Dermis lymphatic vessel endothelial cell (primary cell): Measurements from ENCODE around the gene ARFIP2. TPM values are rescaled to one million over a fixed set of nuclear protein-coding genes. Genes with fewer than 3 reads are reported as not detected.

ENCODE experiments used
- total RNA-seq: library from RNA; depleted of rRNA; stranded (reverse); fragments of >200 nt; gene quantifications from 2 replicates; pipeline ENCODE4 v1.2.1, GENCODE V29; 2014

ARFIP2 gene, protein sequence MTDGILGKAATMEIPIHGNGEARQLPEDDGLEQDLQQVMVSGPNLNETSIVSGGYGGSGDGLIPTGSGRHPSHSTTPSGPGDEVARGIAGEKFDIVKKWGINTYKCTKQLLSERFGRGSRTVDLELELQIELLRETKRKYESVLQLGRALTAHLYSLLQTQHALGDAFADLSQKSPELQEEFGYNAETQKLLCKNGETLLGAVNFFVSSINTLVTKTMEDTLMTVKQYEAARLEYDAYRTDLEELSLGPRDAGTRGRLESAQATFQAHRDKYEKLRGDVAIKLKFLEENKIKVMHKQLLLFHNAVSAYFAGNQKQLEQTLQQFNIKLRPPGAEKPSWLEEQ
- 33.2 and 37.0 TPM in 2 replicates for total RNA-seq

DNA sequence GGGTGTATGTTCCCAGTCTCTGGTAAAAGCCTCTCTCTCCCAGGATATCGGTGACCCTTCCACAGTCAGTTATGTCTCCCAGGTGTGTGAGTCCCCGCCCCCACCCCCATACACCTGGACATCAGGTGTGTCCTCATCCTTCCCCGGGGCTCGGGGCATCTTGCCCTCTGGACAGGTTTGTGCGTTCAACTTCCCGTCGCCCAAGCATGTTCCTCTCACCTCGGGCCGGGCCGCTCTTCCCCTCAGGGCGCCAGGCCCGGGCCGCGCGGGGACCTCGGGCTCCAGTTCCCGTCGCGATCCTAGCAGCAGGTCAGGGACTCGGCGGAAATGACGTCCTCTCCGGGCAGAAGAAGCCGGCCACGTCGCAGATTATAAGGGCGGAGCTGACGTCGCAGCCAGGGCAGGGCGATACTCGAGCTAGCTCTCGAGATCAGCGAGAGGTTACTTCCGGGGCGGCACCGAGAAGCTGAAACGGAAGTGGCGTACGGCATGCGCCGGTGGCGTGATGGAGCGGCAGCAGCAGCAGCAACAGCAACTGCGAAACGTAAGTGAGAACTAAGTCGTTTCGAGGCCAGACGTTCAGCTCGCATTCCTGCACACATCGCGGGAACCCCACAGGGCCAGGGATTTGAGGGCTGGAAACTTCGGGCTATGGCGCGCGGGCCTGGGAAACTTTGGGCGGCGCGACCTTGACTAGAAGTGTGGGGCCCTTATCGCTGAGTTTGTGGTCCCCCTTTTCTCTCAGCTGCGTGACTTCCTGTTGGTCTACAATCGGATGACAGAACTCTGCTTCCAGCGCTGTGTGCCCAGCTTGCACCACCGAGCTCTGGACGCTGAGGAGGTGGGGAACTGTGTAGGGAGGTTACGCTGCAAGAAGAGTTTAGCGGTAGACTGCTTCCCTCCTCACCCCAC is at the start of gene ARFIP2, which contains the start of gene TIMM10B:
Gene ARFIP2, minus strand, starts transcription at position 320 of the 912 bp plus-strand sequence. CDS start 910 bp downstream, outside the sequence.
Gene TIMM10B, plus strand, starts transcription at position 490 of the 912 bp plus-strand sequence. Its CDS starts 16 bp downstream, at position 506.

DNA sequence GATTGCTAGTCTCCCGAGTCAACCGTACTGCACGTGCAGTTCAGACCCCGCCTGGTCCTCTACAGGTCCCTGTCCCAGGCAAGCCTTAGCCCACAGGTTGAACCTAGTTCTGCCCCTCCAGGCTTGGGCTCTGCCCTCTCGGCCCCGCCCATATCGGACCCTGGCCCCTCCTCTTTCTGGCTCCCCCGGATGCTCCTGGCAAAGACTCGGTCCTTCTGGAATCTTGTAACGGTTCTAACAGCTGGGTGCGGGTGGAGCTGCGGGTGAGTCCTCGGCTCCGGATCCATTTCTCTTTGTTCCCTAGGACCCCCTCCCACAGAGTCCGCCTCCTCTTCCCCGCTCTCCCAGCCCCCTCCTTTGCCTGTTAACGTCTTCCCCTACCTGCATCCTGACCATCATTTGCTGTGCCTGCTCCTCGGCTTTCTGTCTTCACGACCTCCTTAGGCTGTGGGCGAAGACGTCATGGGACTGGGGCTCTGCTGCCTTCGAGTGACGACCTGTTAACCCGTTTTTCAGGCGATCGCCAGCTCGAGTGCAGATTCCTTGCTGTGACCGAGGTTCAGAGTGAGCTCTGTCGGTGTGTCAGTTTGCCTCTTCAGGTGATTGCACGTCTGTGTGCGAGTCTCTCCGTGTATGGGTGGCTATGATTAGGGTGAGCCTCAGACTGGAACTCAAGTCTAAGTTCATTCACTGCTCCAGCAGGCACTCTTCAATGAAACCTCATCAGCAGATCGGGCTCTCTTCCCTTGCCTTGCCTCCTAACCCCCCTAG is 16.1 kb upstream of the ARFIP2 start, which contains the start of gene DNHD1:
Gene DNHD1, plus strand, starts transcription at position 212 of the 771 bp plus-strand sequence. CDS start 936 bp downstream, outside the sequence.

DNA sequence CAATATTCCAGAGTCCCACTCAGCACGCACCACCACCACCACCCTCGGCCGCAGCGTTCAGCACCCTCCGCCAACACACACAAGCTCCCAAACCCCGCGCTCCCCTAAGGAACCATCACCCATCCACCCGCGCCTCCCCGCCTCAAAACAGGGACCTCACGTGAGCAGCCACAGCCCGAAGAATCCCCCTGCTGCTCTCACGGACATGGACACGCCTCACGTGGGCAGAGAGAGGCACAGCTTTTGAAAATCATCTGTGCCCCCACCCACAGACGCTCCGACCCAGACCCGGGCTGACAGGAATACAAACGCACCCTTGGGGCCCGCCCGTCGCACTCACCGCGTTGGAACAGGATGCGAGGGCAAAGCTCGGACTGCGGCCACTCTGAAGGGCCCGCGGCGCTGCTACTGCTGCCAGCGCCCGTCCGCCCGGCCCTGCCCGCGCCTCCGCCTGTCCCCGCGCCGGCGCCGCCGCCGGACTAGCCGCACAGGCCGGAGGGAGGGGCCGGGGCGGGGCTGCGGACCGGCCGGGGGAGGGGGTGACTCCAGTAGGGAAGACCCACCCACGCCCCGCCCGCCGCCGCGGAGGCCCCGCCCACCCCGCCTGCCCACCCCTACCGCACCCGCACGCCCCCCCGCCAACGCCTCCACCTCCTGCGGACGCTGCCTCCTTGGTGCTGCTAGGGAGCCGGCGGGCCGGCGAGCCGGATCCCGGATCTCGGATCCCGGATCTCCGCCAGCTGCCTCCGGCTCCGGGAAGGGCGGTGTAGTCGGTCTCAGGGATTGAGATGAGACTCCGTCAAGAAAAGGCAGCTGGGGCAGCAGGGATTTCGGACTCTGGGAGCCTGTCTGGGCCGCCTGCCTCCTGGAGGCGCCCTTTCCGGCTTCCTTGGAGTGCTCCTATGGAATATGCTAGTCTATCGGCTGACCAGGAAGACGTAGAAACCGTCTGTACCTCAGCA is 7.4 kb downstream of the ARFIP2 start, which contains the start of gene TRIM3:
Gene TRIM3, minus strand, starts transcription at position 491 of the 962 bp plus-strand sequence. CDS start 8,246 bp downstream, outside the sequence.

DNA sequence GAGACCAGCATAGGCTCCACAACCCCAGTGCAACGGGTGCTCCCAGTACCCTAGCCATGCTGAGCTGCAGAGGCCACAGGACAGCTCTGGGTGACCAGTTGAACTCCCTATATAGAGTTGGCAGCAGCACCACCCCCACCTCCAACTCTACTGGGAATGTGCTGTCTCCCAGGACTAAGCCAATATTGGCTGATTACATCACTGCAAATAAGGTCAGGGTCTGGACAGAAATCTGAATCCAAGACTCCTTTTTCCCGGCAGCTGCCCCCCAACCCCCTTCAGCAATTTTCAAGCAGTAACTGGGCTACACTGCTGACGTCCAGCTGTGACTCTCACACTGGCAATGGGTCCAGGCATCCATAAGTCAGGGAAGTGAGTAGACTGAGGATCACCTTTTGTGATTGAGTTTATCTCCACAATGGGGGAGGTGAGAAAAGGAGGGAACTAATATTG is 40.2 kb downstream of the ARFIP2 start, which contains the start of gene HPX:
Gene HPX, minus strand, starts transcription at position 82 of the 453 bp plus-strand sequence. Its CDS starts 24 bp downstream, at position 58.

Other genes starting within 250 kb of the ARFIP2 start
- gene FHIP1B, start 246.7 kb downstream of the ARFIP2 start, total RNA-seq, result 8.3 and 9.6 TPM in 2 replicates
- under 0.01 TPM in 1 of 2 replicates, not detected in the other for gene CNGA4, start 242.2 kb downstream of the ARFIP2 start, total RNA-seq
- gene CCKBR, start 221.5 kb downstream of the ARFIP2 start, total RNA-seq, result not detected in 2 replicates
- 78.0 and 95.1 TPM in 2 replicates for gene CAVIN3, start 160.8 kb downstream of the ARFIP2 start, total RNA-seq
- gene SMPD1, start 90.9 kb downstream of the ARFIP2 start, total RNA-seq, result 13.5 and 14.1 TPM in 2 replicates
- gene APBB1, start 62.2 kb downstream of the ARFIP2 start, total RNA-seq, result 24.9 and 34.5 TPM in 2 replicates
- gene HPX, start 40.3 kb downstream of the ARFIP2 start, total RNA-seq, result 0.34 TPM in 1 of 2 replicates, not detected in the other
- 14.7 and 17.4 TPM in 2 replicates for gene TRIM3, start 7.4 kb downstream of the ARFIP2 start, total RNA-seq
- 19.9 and 29.0 TPM in 2 replicates for gene TIMM10B, start 170 bp upstream of the ARFIP2 start, total RNA-seq
- 1.4 and 2.8 TPM in 2 replicates for gene DNHD1, start 15.9 kb upstream of the ARFIP2 start, total RNA-seq
- gene RRP8, start 122.3 kb upstream of the ARFIP2 start, total RNA-seq, result 8.5 and 11.8 TPM in 2 replicates
- 118 and 125 TPM in 2 replicates for gene ILK, start 122.4 kb upstream of the ARFIP2 start, total RNA-seq
- gene TAF10, start 130.9 kb upstream of the ARFIP2 start, total RNA-seq, result 16.8 and 26.7 TPM in 2 replicates
- 76.7 and 99.4 TPM in 2 replicates for gene TPP1, start 138.1 kb upstream of the ARFIP2 start, total RNA-seq
- gene DCHS1, start 174.5 kb upstream of the ARFIP2 start, total RNA-seq, result 33.4 and 45.6 TPM in 2 replicates
- 38.6 and 42.4 TPM in 2 replicates for gene MRPL17, start 202.0 kb upstream of the ARFIP2 start, total RNA-seq